H9 (cell line): ENCODE measurements around the gene WNT6. TPM values are rescaled to one million over a fixed set of nuclear protein-coding genes. Genes with fewer than 3 reads are reported as not detected.

Source experiments
- DNase-seq: peaks from one replicate; pipeline ENCODE4 v3.0.0-alpha.2; 2017
- H2AFZ ChIP-seq: one replicate; pipeline ENCODE4 v1.6.1; 2013; ENCODE audit warnings: mild to moderate bottlenecking, low read length, control low read depth, moderate library complexity
- H2AK5ac ChIP-seq: 2 replicates; pipeline ENCODE4 v1.6.1; 2013; ENCODE audit warnings: low read length, control low read depth, mixed read lengths; ENCODE audit not compliant: insufficient read length
- H2BK120ac ChIP-seq: one replicate; pipeline ENCODE4 v1.6.1; 2013; ENCODE audit warnings: low read depth, mild to moderate bottlenecking, low read length, control low read depth, inconsistent platforms; ENCODE audit not compliant: poor library complexity, severe bottlenecking
- H2BK12ac ChIP-seq: 2 replicates; pipeline ENCODE4 v1.6.1; 2013; ENCODE audit warnings: low read length, control low read depth, mixed read lengths, low read depth; ENCODE audit not compliant: insufficient read length
- H2BK15ac ChIP-seq: 2 replicates; pipeline ENCODE4 v1.6.1; 2013; ENCODE audit warnings: low read depth, low read length, control low read depth
- H2BK20ac ChIP-seq: one replicate; pipeline ENCODE4 v1.6.1; 2013; ENCODE audit warnings: low read depth, mild to moderate bottlenecking, low read length, control low read depth, inconsistent platforms; ENCODE audit not compliant: poor library complexity, severe bottlenecking
- H2BK5ac ChIP-seq: 2 replicates; pipeline ENCODE4 v1.6.1; 2013; ENCODE audit warnings: low read length, control low read depth, mixed read lengths; ENCODE audit not compliant: insufficient read length
- H3K14ac ChIP-seq: 2 replicates; pipeline ENCODE4 v1.6.1; 2013; ENCODE audit warnings: low read length, control low read depth; ENCODE audit not compliant: insufficient read depth
- H3K18ac ChIP-seq: 2 replicates; pipeline ENCODE4 v1.6.1; 2013; ENCODE audit warnings: low read depth, mild to moderate bottlenecking, mixed read lengths, low read length, control low read depth; ENCODE audit not compliant: insufficient read length
- H3K23ac ChIP-seq: 2 replicates; pipeline ENCODE4 v1.6.1; 2013; ENCODE audit warnings: low read length, control low read depth, mixed read lengths, low read depth; ENCODE audit not compliant: insufficient read length
- H3K23me2 ChIP-seq: 2 replicates; pipeline ENCODE4 v1.6.1; 2013; ENCODE audit warnings: low read depth, mild to moderate bottlenecking, mixed read lengths, low read length, control low read depth; ENCODE audit not compliant: insufficient read length, poor library complexity, severe bottlenecking
- H3K27ac ChIP-seq: 2 replicates; pipeline ENCODE4 v1.5.1; 2013; ENCODE audit warnings: low read length, control low read depth, mixed read lengths, low read depth; ENCODE audit not compliant: insufficient read length
- H3K27me3 ChIP-seq: 2 replicates; pipeline ENCODE4 v1.6.1; 2013; ENCODE audit warnings: low read length, control low read depth, inconsistent platforms; ENCODE audit not compliant: insufficient read depth
- H3K4ac ChIP-seq: 2 replicates; pipeline ENCODE4 v1.6.1; 2013; ENCODE audit warnings: low read depth, mild to moderate bottlenecking, control low read depth, inconsistent platforms, low read length, moderate library complexity
- H3K4me1 ChIP-seq: 2 replicates; pipeline ENCODE4 v1.6.1; 2013; ENCODE audit warnings: low read length, control low read depth, inconsistent platforms; ENCODE audit not compliant: insufficient read depth
- H3K4me2 ChIP-seq: 2 replicates; pipeline ENCODE4 v1.6.1; 2013; ENCODE audit warnings: low read length, control low read depth, mixed read lengths; ENCODE audit not compliant: insufficient read length, insufficient read depth
- H3K56ac ChIP-seq: 2 replicates; pipeline ENCODE4 v1.6.1; 2013; ENCODE audit warnings: low read depth, mild to moderate bottlenecking, mixed read lengths, low read length, control low read depth; ENCODE audit not compliant: insufficient read length
- H3K79me1 ChIP-seq: 2 replicates; pipeline ENCODE4 v1.6.1; 2013; ENCODE audit warnings: low read depth, mild to moderate bottlenecking, moderate library complexity, low read length, control low read depth, inconsistent platforms; ENCODE audit not compliant: insufficient read depth, poor library complexity, severe bottlenecking
- H3K79me2 ChIP-seq: 2 replicates; pipeline ENCODE4 v1.6.1; 2013; ENCODE audit warnings: low read length, control low read depth, inconsistent platforms; ENCODE audit not compliant: insufficient read depth
- H3K9ac ChIP-seq: 2 replicates; pipeline ENCODE4 v1.6.1; 2013; ENCODE audit warnings: low read length, control low read depth, mixed read lengths; ENCODE audit not compliant: insufficient read length; ENCODE audit errors: extremely low read depth
- H3K9me3 ChIP-seq: one replicate; pipeline ENCODE4 v1.6.1; 2013; ENCODE audit warnings: low read depth, low read length, inconsistent platforms; ENCODE audit not compliant: control insufficient read depth
- H3T11ph ChIP-seq: one replicate; pipeline ENCODE4 v1.6.1; 2013; ENCODE audit warnings: mild to moderate bottlenecking, low read length, control low read depth, inconsistent platforms
- H4K20me1 ChIP-seq: one replicate; pipeline ENCODE4 v1.6.1; 2013; ENCODE audit not compliant: control insufficient read depth, insufficient read length, insufficient read depth
- H4K5ac ChIP-seq: 2 replicates; pipeline ENCODE4 v1.6.1; 2013; ENCODE audit warnings: low read depth, mild to moderate bottlenecking, mixed read lengths, low read length, control low read depth; ENCODE audit not compliant: insufficient read length
- H4K8ac ChIP-seq: replicated peaks from 2 replicates; pipeline ENCODE4 v1.6.1; 2013; ENCODE audit warnings: low read length, control low read depth, mixed read lengths, low read depth; ENCODE audit not compliant: insufficient read length
- H4K91ac ChIP-seq: 2 replicates; pipeline ENCODE4 v1.6.1; 2013; ENCODE audit warnings: low read depth, mild to moderate bottlenecking, moderate library complexity, mixed read lengths, low read length, control low read depth; ENCODE audit not compliant: insufficient read length
- H3K27ac Mint-ChIP-seq, 3 experiments: 2 replicates in 2 of 3; 3 replicates in 1 of 3; pipeline ENCODE4 v1.8.0; 2020 to 2021; ENCODE audit warnings: mixed read lengths in 3 of 3, mild to moderate bottlenecking in 1 of 3, moderate library complexity in 1 of 3
- H3K27me3 Mint-ChIP-seq: 2 replicates; pipeline ENCODE4 v1.8.0; 2021; ENCODE audit warnings: low read depth, mild to moderate bottlenecking, moderate library complexity, mixed read lengths
- H3K36me3 Mint-ChIP-seq, 3 experiments: 2 replicates in 2 of 3; 3 replicates in 1 of 3; pipeline ENCODE4 v1.8.0; 2020 to 2021; ENCODE audit warnings: low read depth in 3 of 3, mixed read lengths in 3 of 3; ENCODE audit not compliant: insufficient read depth in 1 of 3
- H3K4me1 Mint-ChIP-seq, 2 experiments: 2 replicates each; pipeline ENCODE4 v1.8.0; 2020; ENCODE audit warnings: mixed read lengths in 2 of 2
- H3K4me3 Mint-ChIP-seq, 2 experiments: 2 replicates in 1 of 2; 3 replicates in 1 of 2; pipeline ENCODE4 v1.8.0; 2020 to 2021; ENCODE audit warnings: mild to moderate bottlenecking in 2 of 2, mixed read lengths in 2 of 2, moderate library complexity in 1 of 2
- H3K9me3 Mint-ChIP-seq, 2 experiments: 2 replicates in 1 of 2; 3 replicates in 1 of 2; pipeline ENCODE4 v1.8.0; 2020; ENCODE audit warnings: mild to moderate bottlenecking in 2 of 2, mixed read lengths in 2 of 2, moderate library complexity in 1 of 2
- CTCF ChIP-seq: fragments of 200-600 bp; sonication (generic); conservative IDR thresholded peaks from 3 replicates; pipeline ENCODE4 v1.8.0; 2021; ENCODE audit warnings: antibody characterized with exemption, mild to moderate bottlenecking
- whole genome bisulfite sequencing: extraction: QIAGEN DNeasy Blood & Tissue Kit; methylation state at CpG from one replicate; pipeline ENCODE4 v1.1.7; 2013; ENCODE audit warnings: missing lambda C conversion rate, low lambda C conversion rate, mixed read lengths; ENCODE audit not compliant: insufficient read length; ENCODE audit errors: extremely low coverage; 5-methylcytosine and 5-hydroxymethylcytosine counted together
- total RNA-seq: library from RNA; stranded (reverse); gene quantifications from 2 replicates; pipeline ENCODE4 v1.2.1, GENCODE V29; 2021

The WNT6 gene
- total RNA-seq, 1 experiment from 2014 or later = not detected

- no CpG with 5 or more reads among the region's 5 CpGs for WGBS
- H3K56ac ChIP-seq = no peak overlapping the region
- H3T11ph ChIP-seq = no peak overlapping the region
- no peak overlapping the region for H4K91ac ChIP-seq
- no peaks in the 10 kb centered on the region for H3K23me2 ChIP-seq
- peaks cover 93% of the 10 kb centered on the region for H3K27me3 ChIP-seq
- H2BK5ac ChIP-seq = no peak overlapping the region
- no peaks in the 10 kb centered on the region for H3K79me2 ChIP-seq
- H3K9ac ChIP-seq = no peak overlapping the region
- Mint-ChIP-seq H3K9me3 (peaks cover 0 to 2% of the 10 kb centered on the region in 2 experiments; a peak in 3 of 5 replicates), H3K27me3 (peaks cover 97% of the 10 kb centered on the region), H3K4me3 (no peak overlapping the region), H3K27ac (no peak overlapping the region), H3K36me3 (no peaks in the 10 kb centered on the region; a peak in 2 of 7 replicates), H3K4me1 (peaks cover 21 to 28% of the 10 kb centered on the region in 2 experiments)
- H3K27ac ChIP-seq = no peak overlapping the region
- no peak for DNase-seq
- TF ChIP-seq CTCF = no peak
- H4K20me1 ChIP-seq = peaks cover 2% of the 10 kb centered on the region
- no peak overlapping the region for H2BK120ac ChIP-seq
- no peak overlapping the region for H2BK15ac ChIP-seq
- no peak overlapping the region for H2BK20ac ChIP-seq
- no peak overlapping the region for H2AFZ ChIP-seq
- no peaks in the 10 kb centered on the region for H3K4me1 ChIP-seq
- no peaks in the 10 kb centered on the region for H3K9me3 ChIP-seq
- H2AK5ac ChIP-seq = no peak overlapping the region
- H3K4ac ChIP-seq = no peak overlapping the region
- no peak overlapping the region for H4K5ac ChIP-seq
- no peak overlapping the region for H3K4me2 ChIP-seq
- H3K79me1 ChIP-seq = no peaks in the 10 kb centered on the region
- no peak overlapping the region for H3K14ac ChIP-seq
- H3K18ac ChIP-seq = no peak overlapping the region
- no peak overlapping the region for H4K8ac ChIP-seq
- no peak overlapping the region for H2BK12ac ChIP-seq
- H3K23ac ChIP-seq = no peak overlapping the region
Measured at GRCh38 chr2:218877891-218878290, 18.3 kb downstream of the WNT6 start.
